Kidney epithelial cell (primary cell): ENCODE measurements around the gene PIEZO1. TPM values are rescaled to one million over a fixed set of nuclear protein-coding genes. Genes with fewer than 3 reads are reported as not detected.
"Not testable (repeated sequence)": the region's sequence is repeated elsewhere in the genome, so short reads cannot be mapped to it uniquely, and the experiment has no call there.

ENCODE experiments used
- DNase-seq: peaks from one replicate; pipeline ENCODE4 v3.0.0-alpha.2; 2010; ENCODE audit warnings: low read depth
- H3K27me3 ChIP-seq: 2 replicates; pipeline ENCODE4 v1.6.0; 2011; ENCODE audit warnings: low read length; ENCODE audit not compliant: control insufficient read depth, insufficient read depth
- H3K36me3 ChIP-seq: 2 replicates; pipeline ENCODE4 v1.5.1; 2011; ENCODE audit warnings: low read length; ENCODE audit not compliant: control insufficient read depth, insufficient read depth
- H3K4me3 ChIP-seq: 2 replicates; pipeline ENCODE4 v1.5.1; 2011; ENCODE audit warnings: low read depth, mild to moderate bottlenecking, control low read depth, low read length
- CTCF ChIP-seq: IDR thresholded peaks from 2 replicates; pipeline ENCODE4 v1.5.1; 2011; ENCODE audit warnings: mild to moderate bottlenecking, moderate library complexity, low read length, control low read depth, inconsistent platforms; ENCODE audit not compliant: insufficient read depth, poor library complexity, severe bottlenecking
- total RNA-seq: library from RNA; depleted of rRNA; stranded (reverse); fragments of >200 nt; gene quantifications from 2 replicates; pipeline ENCODE4 v1.2.3, GENCODE V29; 2015

Gene PIEZO1
- total RNA-seq, 1 donor from 2014 or later, result 309 TPM

- Histone ChIP-seq H3K27me3 (no peaks in the 10 kb centered on the region), H3K4me3 (no peak overlapping the region), H3K36me3 (no peaks in the 10 kb centered on the region)
- DNase-seq, result no peak
- no peak for TF ChIP-seq CTCF
Observed at GRCh38 chr16:88774544-88775393, 10.3 kb downstream of the PIEZO1 start.

- DNase-seq, result no peak
- H3K36me3 ChIP-seq, result no peaks in the 10 kb centered on the region
- TF ChIP-seq CTCF, result no peak
- no peaks in the 10 kb centered on the region for H3K27me3 ChIP-seq
- H3K4me3 ChIP-seq, result no peak overlapping the region
Observed at GRCh38 chr16:88773812-88774291, 11.2 kb downstream of the PIEZO1 start.

- no peak for DNase-seq
- Histone ChIP-seq H3K4me3 (no peak overlapping the region), H3K27me3 (no peaks in the 10 kb centered on the region), H3K36me3 (no peaks in the 10 kb centered on the region)
- no peak for TF ChIP-seq CTCF
Observed at GRCh38 chr16:88772871-88773811, 11.9 kb downstream of the PIEZO1 start.

GRCh38 chr16:88771781-88772180 is 13.2 kb downstream of the PIEZO1 start:
- H3K36me3 ChIP-seq, H3K4me3 ChIP-seq, DNase-seq, H3K27me3 ChIP-seq: not testable (repeated sequence)

GRCh38 chr16:88771294-88771772 is 13.7 kb downstream of the PIEZO1 start:
- Histone ChIP-seq H3K27me3 (no peaks in the 10 kb centered on the region), H3K4me3 (no peak overlapping the region), H3K36me3 (no peaks in the 10 kb centered on the region)
- TF ChIP-seq CTCF, result no peak
- DNase-seq, result no peak
